PFSK-1 (cell line): ENCODE data around the gene ROBO2.

Source experiments
- FOXP2 ChIP-seq: optimal IDR thresholded peaks from 2 replicates; pipeline ENCODE3; 2011; ENCODE audit warnings: borderline replicate concordance, control low read depth, inconsistent platforms; ENCODE audit not compliant: insufficient read depth; ENCODE audit errors: extremely low read length, extremely low read depth
- POLR2AphosphoS5 ChIP-seq: IDR thresholded peaks from 2 replicates; pipeline ENCODE4 v1.6.1; 2012; ENCODE audit warnings: low read depth, mild to moderate bottlenecking, control low read depth, low read length, moderate library complexity
- SIN3A ChIP-seq: IDR thresholded peaks from 2 replicates; pipeline ENCODE4 v1.6.1; 2012; ENCODE audit warnings: mild to moderate bottlenecking, low read length, moderate library complexity, borderline replicate concordance; ENCODE audit not compliant: insufficient read depth
- TAF1 ChIP-seq: IDR thresholded peaks from 2 replicates; pipeline ENCODE4 v1.6.1; 2012; ENCODE audit warnings: low read length, control low read depth, borderline replicate concordance; ENCODE audit not compliant: insufficient read depth
- TF ChIP-seq, protein P1 (sequence below), 2 experiments: IDR thresholded peaks; 2 replicates each; pipeline versions ENCODE4 v1.6.1 to v1.8.0; 2011 to 2012; ENCODE audit warnings: low read depth in 2 of 2, low read length in 2 of 2, control low read depth in 1 of 2, inconsistent platforms in 1 of 2, mild to moderate bottlenecking in 1 of 2, moderate library complexity in 1 of 2; ENCODE audit not compliant: insufficient read depth in 1 of 2

ROBO2 gene

DNA sequence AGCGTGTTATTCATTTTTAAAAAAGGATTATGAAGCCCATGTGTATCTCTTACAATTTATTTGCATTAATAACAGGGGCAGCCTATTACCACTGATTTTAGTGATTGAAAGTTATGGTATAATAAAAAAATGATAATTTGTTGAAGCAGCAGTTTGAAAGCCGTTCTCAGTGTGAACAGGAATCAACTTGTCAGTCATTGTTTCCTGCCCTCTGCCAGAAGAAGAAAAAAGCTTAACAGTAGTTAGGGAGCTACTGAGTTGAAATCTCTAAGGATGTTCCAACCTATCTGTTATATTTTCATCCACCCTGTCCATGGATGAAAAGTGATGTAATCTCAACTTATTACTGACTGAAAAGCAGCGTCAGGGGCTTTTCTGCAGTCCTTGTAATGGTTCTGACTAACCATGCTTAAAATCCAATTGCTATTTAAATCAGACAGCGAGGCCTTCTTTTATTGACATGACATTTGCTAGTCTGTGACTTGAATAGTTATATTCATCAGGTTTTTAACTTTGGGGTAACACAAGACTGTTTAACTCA is 486.7 kb downstream of the ROBO2 start:
- TF ChIP-seq, protein P1, sequence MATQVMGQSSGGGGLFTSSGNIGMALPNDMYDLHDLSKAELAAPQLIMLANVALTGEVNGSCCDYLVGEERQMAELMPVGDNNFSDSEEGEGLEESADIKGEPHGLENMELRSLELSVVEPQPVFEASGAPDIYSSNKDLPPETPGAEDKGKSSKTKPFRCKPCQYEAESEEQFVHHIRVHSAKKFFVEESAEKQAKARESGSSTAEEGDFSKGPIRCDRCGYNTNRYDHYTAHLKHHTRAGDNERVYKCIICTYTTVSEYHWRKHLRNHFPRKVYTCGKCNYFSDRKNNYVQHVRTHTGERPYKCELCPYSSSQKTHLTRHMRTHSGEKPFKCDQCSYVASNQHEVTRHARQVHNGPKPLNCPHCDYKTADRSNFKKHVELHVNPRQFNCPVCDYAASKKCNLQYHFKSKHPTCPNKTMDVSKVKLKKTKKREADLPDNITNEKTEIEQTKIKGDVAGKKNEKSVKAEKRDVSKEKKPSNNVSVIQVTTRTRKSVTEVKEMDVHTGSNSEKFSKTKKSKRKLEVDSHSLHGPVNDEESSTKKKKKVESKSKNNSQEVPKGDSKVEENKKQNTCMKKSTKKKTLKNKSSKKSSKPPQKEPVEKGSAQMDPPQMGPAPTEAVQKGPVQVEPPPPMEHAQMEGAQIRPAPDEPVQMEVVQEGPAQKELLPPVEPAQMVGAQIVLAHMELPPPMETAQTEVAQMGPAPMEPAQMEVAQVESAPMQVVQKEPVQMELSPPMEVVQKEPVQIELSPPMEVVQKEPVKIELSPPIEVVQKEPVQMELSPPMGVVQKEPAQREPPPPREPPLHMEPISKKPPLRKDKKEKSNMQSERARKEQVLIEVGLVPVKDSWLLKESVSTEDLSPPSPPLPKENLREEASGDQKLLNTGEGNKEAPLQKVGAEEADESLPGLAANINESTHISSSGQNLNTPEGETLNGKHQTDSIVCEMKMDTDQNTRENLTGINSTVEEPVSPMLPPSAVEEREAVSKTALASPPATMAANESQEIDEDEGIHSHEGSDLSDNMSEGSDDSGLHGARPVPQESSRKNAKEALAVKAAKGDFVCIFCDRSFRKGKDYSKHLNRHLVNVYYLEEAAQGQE (IDR thresholded peaks at IDR 0.05; ENCODE audit: insufficient read depth in 1 of 2, low read depth in 2 of 2, low read length in 2 of 2): no peak
- TF ChIP-seq TAF1: no peak
- TF ChIP-seq FOXP2: no peak
- TF ChIP-seq POLR2AphosphoS5: no peak
- no peak for TF ChIP-seq SIN3A

DNA sequence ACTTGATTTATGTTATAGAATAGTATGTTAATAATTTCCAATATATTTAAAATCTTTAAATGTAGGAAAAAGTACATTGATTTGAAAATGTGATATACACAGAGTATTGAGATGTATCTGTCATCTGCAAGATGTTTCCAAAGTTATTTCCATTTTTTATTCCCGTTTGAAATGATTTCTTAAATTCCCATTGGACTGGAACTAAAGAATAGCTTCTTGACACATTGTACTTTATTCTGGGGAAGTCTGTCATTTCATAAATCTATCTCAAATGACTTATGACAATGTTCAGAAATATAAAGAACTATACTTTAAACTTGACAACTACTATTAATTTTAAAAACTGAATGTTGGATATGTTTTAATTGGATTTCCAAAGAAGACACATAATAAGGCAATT is 489.6 kb downstream of the ROBO2 start:
- TF ChIP-seq SIN3A (no peak), FOXP2 (no peak), TAF1 (no peak), POLR2AphosphoS5 (no peak)
- TF ChIP-seq, protein P1 (IDR thresholded peaks at IDR 0.05; ENCODE audit: insufficient read depth in 1 of 2, low read depth in 2 of 2, low read length in 2 of 2): no peak

DNA sequence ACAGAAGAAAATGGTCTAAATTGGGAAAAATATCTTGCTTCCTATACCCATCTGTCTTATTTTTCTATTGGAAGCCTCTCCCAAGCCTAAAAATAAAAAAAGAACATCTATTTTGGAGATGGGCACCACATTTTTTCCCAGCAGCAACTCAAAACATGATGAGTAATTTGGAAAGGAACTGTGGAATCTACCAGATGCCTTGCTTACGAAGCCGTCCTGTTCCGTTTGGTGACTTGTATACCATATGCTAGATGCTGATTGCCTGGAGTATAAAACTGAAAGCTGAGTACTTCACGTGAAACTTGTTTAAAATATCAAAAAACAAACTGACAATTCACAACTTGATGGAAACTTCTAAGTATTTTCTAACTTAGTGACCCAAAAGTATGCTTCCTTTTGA is 491.0 kb downstream of the ROBO2 start:
- no peak for TF ChIP-seq POLR2AphosphoS5
- TF ChIP-seq SIN3A: no peak
- TF ChIP-seq, protein P1 (IDR thresholded peaks at IDR 0.05; ENCODE audit: insufficient read depth in 1 of 2, low read depth in 2 of 2, low read length in 2 of 2): no peak
- TF ChIP-seq TAF1: no peak
- TF ChIP-seq FOXP2: no peak

DNA sequence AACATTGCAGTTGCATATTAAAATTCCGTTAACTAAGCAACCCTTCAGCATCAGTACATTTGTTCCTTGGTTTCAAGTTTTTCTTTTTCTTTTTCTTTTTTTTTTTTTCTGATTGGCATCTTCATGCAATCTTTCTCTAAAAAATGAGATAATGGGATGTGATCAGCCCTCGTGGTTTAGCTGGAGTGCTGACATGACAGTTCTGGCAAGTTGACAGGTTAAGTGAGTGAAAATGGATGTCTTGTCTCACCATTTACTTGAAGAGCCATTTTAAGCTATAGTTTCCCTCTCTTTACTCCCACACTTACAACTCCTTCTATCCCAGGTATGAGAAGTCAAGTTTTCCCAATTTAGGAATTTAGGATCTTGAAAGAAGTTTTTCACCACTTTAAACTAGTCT is 495.2 kb downstream of the ROBO2 start:
- TF ChIP-seq, protein P1 (IDR thresholded peaks at IDR 0.05; ENCODE audit: insufficient read depth in 1 of 2, low read depth in 2 of 2, low read length in 2 of 2): no peak
- TF ChIP-seq POLR2AphosphoS5: no peak
- TF ChIP-seq TAF1: no peak
- TF ChIP-seq SIN3A: no peak
- TF ChIP-seq FOXP2: no peak
